Urinary bladder (tissue), 4 donors: ENCODE measurements around the gene ATP6V1B1. TPM values are rescaled to one million over a fixed set of nuclear protein-coding genes. Genes with fewer than 3 reads are reported as not detected.
"Not testable (repeated sequence)": the region's sequence is repeated elsewhere in the genome, so short reads cannot be mapped to it uniquely, and the experiment has no call there.

ENCODE experiments used
- DNase-seq: peaks from one replicate; pipeline ENCODE4 v3.0.0-alpha.2; 2015; ENCODE audit errors: extremely low spot score
- H3K27ac ChIP-seq: one replicate; pipeline ENCODE4 v1.5.1; 2013; ENCODE audit warnings: low read depth, mild to moderate bottlenecking, moderate library complexity
- H3K36me3 ChIP-seq: one replicate; pipeline ENCODE4 v1.6.1; 2013; ENCODE audit warnings: mild to moderate bottlenecking, moderate library complexity; ENCODE audit not compliant: insufficient read depth
- H3K4me1 ChIP-seq: one replicate; pipeline ENCODE4 v1.6.1; 2013; ENCODE audit warnings: mild to moderate bottlenecking, moderate library complexity; ENCODE audit not compliant: insufficient read depth
- H3K4me3 ChIP-seq: one replicate; pipeline ENCODE4 v1.5.1; 2013; ENCODE audit warnings: low read depth, low read length
- WGBS: extraction: QIAGEN DNeasy Blood & Tissue Kit; methylation state at CpG from one replicate; pipeline ENCODE4 v1.1.7; 2013; 5-methylcytosine and 5-hydroxymethylcytosine counted together
- polyA plus RNA-seq: library from polyadenylated mRNA; stranded (reverse); fragments of 200-250 nt; gene quantifications from one replicate; pipeline ENCODE4 v1.2.3, GENCODE V29; 2013
- small RNA-seq: library from RNA; depleted of rRNA; stranded (forward); fragments of <200 nt; gene quantifications from one replicate; pipeline ENCODE3, GENCODE V24; 2014
- total RNA-seq: library from RNA; depleted of rRNA; stranded (reverse); fragments of >200 nt; gene quantifications from one replicate; pipeline ENCODE4 v1.2.3, GENCODE V29; 2014
- donor health status: healthy with polysubstance abuse.
- donor health status: healthy.

The ATP6V1B1 gene
- total and polyA plus RNA-seq, 2 donors, result 0.27 to 0.63 TPM

DNA sequence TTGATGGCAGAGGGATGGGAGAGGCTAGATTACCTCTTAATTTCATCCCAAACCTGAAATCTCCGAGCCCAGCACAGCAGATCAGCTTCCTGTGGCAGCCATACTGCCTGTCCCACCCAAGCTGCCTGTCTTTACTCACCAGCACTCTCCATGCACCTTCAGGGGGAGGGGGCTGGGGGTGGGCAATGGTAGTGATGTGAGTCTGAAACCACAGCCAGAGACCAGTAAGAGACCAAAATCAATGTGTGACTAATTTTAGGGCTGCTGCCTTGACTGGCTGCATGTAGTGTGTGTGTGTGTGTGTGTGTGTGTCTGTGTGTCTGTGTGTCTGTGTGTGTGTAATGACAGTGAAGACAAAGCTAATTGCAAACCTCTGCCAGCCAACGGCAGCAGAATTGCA is 70.6 kb downstream of the ATP6V1B1 start:
- Histone ChIP-seq H3K4me3 (no peak overlapping the region), H3K4me1 (no peaks in the 10 kb centered on the region)
- 40% methylated on average over 2 of the region's 2 CpGs for WGBS

DNA sequence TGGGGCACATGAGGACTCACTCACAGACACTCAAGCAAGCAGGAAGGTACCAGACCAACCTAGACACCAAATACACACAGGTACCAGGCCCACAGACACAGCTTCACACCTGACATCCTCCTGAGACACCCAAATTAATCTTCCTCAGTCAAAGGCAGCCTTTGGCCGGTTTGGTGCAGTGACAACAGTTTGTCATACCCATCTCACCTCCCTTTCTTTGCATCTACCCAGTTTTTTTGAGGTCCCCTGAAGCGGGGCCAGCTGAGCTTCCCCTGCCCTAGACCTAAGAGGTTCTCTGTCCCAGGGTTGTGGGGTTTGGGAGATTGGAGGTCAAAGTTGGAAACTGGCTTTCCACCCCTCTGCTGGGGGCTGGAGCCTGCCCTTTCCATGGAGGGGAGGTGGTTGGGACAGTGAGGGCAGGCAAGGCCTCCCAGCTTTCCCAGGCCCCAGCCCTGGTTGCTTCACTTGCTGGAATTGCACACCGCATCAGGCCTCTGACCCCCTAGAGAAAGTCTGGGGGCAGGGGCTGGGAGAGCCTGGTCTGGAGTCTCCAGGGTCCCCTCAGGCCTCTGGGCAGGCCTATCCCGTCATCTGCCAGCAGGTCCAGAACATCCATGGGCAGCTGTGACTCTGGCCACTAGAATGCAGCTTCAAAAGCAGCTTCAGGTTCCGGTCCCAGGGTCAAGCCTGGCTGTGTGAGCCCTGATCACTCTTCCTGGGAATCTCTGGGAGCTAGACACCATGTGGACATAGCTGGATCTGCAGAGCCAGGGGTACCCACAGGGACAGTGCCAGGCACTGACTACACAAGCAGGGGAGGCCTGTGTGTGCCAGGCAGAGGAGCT is 71.5 kb downstream of the ATP6V1B1 start:
- Histone ChIP-seq H3K4me1 (no peaks in the 10 kb centered on the region), H3K4me3 (no peak overlapping the region), H3K36me3 (no peaks in the 10 kb centered on the region), H3K27ac (no peak overlapping the region)
- 83% methylated on average over 5 of the region's 5 CpGs for WGBS
- DNase-seq, result no peak

More for the DNA sequence above, 70.6 kb downstream of the ATP6V1B1 start:
- H3K27ac ChIP-seq, result no peak overlapping the region
- H3K36me3 ChIP-seq, result no peaks in the 10 kb centered on the region
- no peak for DNase-seq

DNA sequence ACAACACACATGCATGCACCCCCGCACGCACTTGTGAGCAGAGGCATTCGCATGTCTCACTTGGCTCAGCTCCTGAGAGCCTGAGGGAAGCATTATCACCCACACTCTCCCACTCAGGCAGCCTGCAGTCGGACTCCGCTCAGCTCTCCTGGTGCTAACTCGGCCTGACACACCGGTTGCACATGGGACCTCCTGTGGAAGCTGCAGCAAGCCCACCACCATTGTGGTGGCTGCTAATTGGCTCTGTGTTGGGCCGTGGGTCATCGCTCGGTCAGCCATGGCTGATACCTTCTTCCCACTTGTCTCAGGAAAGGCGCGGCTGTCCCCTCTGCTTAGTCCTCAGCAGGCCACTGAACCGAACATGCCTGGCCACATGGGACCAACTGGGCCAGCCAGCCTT is 72.6 kb downstream of the ATP6V1B1 start:
- H3K4me1 ChIP-seq, result no peaks in the 10 kb centered on the region
- H3K27ac ChIP-seq, result no peak overlapping the region
- 90% methylated on average over 13 of the region's 13 CpGs for WGBS
- H3K4me3 ChIP-seq, result no peak overlapping the region
- DNase-seq, result no peak
- no peaks in the 10 kb centered on the region for H3K36me3 ChIP-seq

DNA sequence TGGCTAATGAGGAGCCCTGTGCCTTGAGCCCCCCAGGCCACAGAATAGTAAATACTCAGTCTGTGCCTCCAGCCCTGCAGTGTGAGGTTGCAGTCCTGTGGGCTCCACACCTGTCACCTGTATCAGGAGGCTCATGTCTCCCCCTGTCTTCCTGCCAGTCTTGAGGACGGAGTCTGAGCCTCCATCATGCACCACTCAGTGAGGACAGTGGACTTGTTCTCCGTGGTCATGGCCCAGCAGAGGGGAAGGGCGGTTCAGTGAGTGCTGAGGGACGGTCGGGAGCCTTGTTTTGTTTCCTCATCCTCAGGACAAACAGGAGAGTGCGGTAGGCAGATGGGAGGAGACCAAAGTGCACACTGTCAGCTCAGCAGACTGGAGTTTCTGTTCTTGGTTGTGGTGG is 76.1 kb downstream of the ATP6V1B1 start:
- WGBS, result 32% methylated on average over 6 of the region's 6 CpGs
- not testable (repeated sequence) for H3K4me3 ChIP-seq, H3K36me3 ChIP-seq, H3K4me1 ChIP-seq, H3K27ac ChIP-seq, DNase-seq

Small RNA genes within 50 kb of the gene (small RNA-seq; reads per million reads assigned to genes)
- gene RF02272, result not detected
- gene RN7SL160P, result not detected

Other genes with a start within 250 kb of the ATP6V1B1 start
- gene ADD2, start 167.7 kb upstream of the ATP6V1B1 start, total RNA-seq, result 3.5 TPM
- 0.33 TPM for gene ADD2, start 167.7 kb upstream of the ATP6V1B1 start, polyA plus RNA-seq
- not detected for gene FIGLA, start 145.3 kb upstream of the ATP6V1B1 start, total RNA-seq
- gene FIGLA, start 145.3 kb upstream of the ATP6V1B1 start, polyA plus RNA-seq, result not detected
- not detected for gene CLEC4F, start 115.3 kb upstream of the ATP6V1B1 start, total RNA-seq
- gene CLEC4F, start 115.3 kb upstream of the ATP6V1B1 start, polyA plus RNA-seq, result 0.03 TPM
- gene CD207, start 100.1 kb upstream of the ATP6V1B1 start, total RNA-seq, result not detected
- gene CD207, start 100.1 kb upstream of the ATP6V1B1 start, polyA plus RNA-seq, result 0.06 TPM
- not detected for gene VAX2, start 35.3 kb upstream of the ATP6V1B1 start, total RNA-seq
- 0.20 TPM for gene VAX2, start 35.3 kb upstream of the ATP6V1B1 start, polyA plus RNA-seq
- 1.8 TPM for gene ANKRD53, start 42.7 kb downstream of the ATP6V1B1 start, total RNA-seq
- 2.9 TPM for gene ANKRD53, start 42.7 kb downstream of the ATP6V1B1 start, polyA plus RNA-seq
- gene TEX261, start 59.0 kb downstream of the ATP6V1B1 start, total RNA-seq, result 25.0 TPM
- 44.4 TPM for gene TEX261, start 59.0 kb downstream of the ATP6V1B1 start, polyA plus RNA-seq
- 41.8 TPM for gene NAGK, start 132.7 kb downstream of the ATP6V1B1 start, total RNA-seq
- 93.8 TPM for gene NAGK, start 132.7 kb downstream of the ATP6V1B1 start, polyA plus RNA-seq
- 56.2 TPM for gene MCEE, start 194.3 kb downstream of the ATP6V1B1 start, total RNA-seq
- 20.9 TPM for gene MCEE, start 194.3 kb downstream of the ATP6V1B1 start, polyA plus RNA-seq
- 24.3 TPM for gene MPHOSPH10, start 194.7 kb downstream of the ATP6V1B1 start, total RNA-seq
- gene MPHOSPH10, start 194.7 kb downstream of the ATP6V1B1 start, polyA plus RNA-seq, result 21.3 TPM